GM23338 (cell line): Measurements from ENCODE around the gene GRAMD1A.
"Not testable (repeated sequence)": the region's sequence is repeated elsewhere in the genome, so short reads cannot be mapped to it uniquely, and the experiment has no call there.

ENCODE experiments used
- CTCF ChIP-seq, 2 experiments: fragments of 200-600 bp in 1 of 2; sonication (generic) in 1 of 2; conservative IDR thresholded peaks; 2 replicates each; pipeline versions ENCODE4 v1.5.1 to v1.6.1; 2016 to 2017; ENCODE audit warnings: antibody characterized with exemption in 2 of 2, low read depth in 2 of 2, mild to moderate bottlenecking in 2 of 2, moderate library complexity in 1 of 2
- EZH2 ChIP-seq: fragments of 200-600 bp; sonication (generic); IDR thresholded peaks from one replicate; pipeline ENCODE4 v1.8.0; 2017; ENCODE audit warnings: antibody characterized with exemption, mild to moderate bottlenecking, low read depth; ENCODE audit not compliant: unreplicated experiment
- REST ChIP-seq: IDR thresholded peaks from one replicate; pipeline ENCODE4 v1.6.1; 2018; ENCODE audit warnings: antibody characterized with exemption; ENCODE audit not compliant: unreplicated experiment

DNA sequence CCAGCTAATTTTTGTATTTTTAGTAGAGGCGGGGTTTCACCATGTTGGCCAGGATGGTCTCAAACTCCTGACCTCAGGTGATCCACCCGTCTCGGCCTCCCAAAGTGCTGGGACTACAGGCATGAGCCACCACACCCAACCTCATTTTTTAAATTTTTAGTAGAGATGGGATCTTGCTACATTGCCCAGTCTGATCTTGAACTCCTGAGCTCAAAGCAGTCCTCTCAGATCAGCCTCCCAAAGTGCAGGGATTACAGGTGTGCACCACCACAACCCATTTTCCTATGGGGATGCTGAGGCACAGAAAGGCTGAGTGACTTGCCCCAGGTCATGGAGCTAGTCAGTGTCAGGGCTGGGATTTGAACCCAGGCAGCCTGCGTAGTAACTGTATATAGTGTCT is 51.1 kb downstream of the GRAMD1A start:
- TF ChIP-seq CTCF (conservative IDR thresholded peaks at IDR 0.05; ENCODE audit: low read depth in 2 of 2); REST; EZH2: not testable (repeated sequence)
